Ascending aorta (tissue), 2 donors: ENCODE measurements around the gene RBM33. TPM values are rescaled to one million over a fixed set of nuclear protein-coding genes. Genes with fewer than 3 reads are reported as not detected.
"Not testable (repeated sequence)": the region's sequence is repeated elsewhere in the genome, so short reads cannot be mapped to it uniquely, and the experiment has no call there.

Experiments used
- DNase-seq, 2 donors: peaks; one replicate each; pipeline ENCODE4 v3.0.0-alpha.2; 2019; ENCODE audit warnings: low spot score in 2 of 2
- H3K27ac ChIP-seq, 2 donors: fragments of 200-600 bp; sonication (generic); one replicate each; pipeline ENCODE4 v1.5.1; 2016 to 2017; ENCODE audit warnings: mild to moderate bottlenecking in 1 of 2
- H3K27me3 ChIP-seq: fragments of 200-600 bp; sonication (generic); one replicate; pipeline ENCODE4 v1.5.1; 2017
- H3K36me3 ChIP-seq, 2 donors: fragments of 200-600 bp; sonication (generic); one replicate each; pipeline ENCODE4 v1.5.1; 2016
- H3K4me1 ChIP-seq, 2 donors: fragments of 200-600 bp; sonication (generic); one replicate each; pipeline ENCODE4 v1.5.1; 2016 to 2017; ENCODE audit warnings: mild to moderate bottlenecking in 1 of 2
- H3K4me3 ChIP-seq, 2 donors: fragments of 200-600 bp; sonication (generic); one replicate each; pipeline ENCODE4 v1.5.1; 2016 to 2017; ENCODE audit warnings: mild to moderate bottlenecking in 1 of 2
- H3K9me3 ChIP-seq, 2 donors: fragments of 200-600 bp; sonication (generic); one replicate each; pipeline ENCODE4 v1.5.1; 2016
- CTCF ChIP-seq, 3 experiments: fragments of 200-600 bp in 2 of 3; fragments of 450-650 bp in 1 of 3; sonication (generic) in 2 of 3; IDR thresholded peaks; one replicate each; pipeline ENCODE4 v1.5.1; 2016 to 2019; ENCODE audit warnings: antibody characterized with exemption in 3 of 3, mild to moderate bottlenecking in 1 of 3, moderate library complexity in 1 of 3
- intact Hi-C: fragments of 100-400 bp; cut with DNase I; formaldehyde crosslinking; loops from one replicate; pipeline ENCODE4 v1.15.1; 2023
- total RNA-seq: library from RNA; depleted of rRNA; stranded (reverse); fragments of >200 nt; gene quantifications from one replicate; pipeline ENCODE4 v1.1.0, GENCODE V29; 2016

The RBM33 gene
- total RNA-seq, 1 donor from 2014 or later, result 44.2 TPM

GRCh38 chr7:155609185-155609584 lies 35.3 kb upstream of the RBM33 start:
- no peaks in the 10 kb centered on the region for H3K4me1 ChIP-seq
- no peaks in the 10 kb centered on the region for H3K27me3 ChIP-seq
- no peak for TF ChIP-seq CTCF (IDR thresholded peaks at IDR 0.05)
- intact Hi-C loops, result no loop called here
- no peak overlapping the region for H3K27ac ChIP-seq
- no peak for DNase-seq
- no peak overlapping the region for H3K4me3 ChIP-seq
- H3K36me3 ChIP-seq, result no peaks in the 10 kb centered on the region
- no peaks in the 10 kb centered on the region for H3K9me3 ChIP-seq

- no peak for DNase-seq
- Histone ChIP-seq H3K9me3 (no peaks in the 10 kb centered on the region), H3K4me3 (no peak overlapping the region), H3K27ac (no peak overlapping the region), H3K27me3 (no peaks in the 10 kb centered on the region), H3K4me1 (no peaks in the 10 kb centered on the region), H3K36me3 (no peaks in the 10 kb centered on the region)
- intact Hi-C loops, result no loop called here
- TF ChIP-seq CTCF (IDR thresholded peaks at IDR 0.05), result no peak
Measured at GRCh38 chr7:155610633-155611193, 33.7 kb upstream of the RBM33 start.

- Histone ChIP-seq H3K9me3 (no peaks in the 10 kb centered on the region), H3K36me3 (no peaks in the 10 kb centered on the region), H3K27ac (no peak overlapping the region), H3K27me3 (no peaks in the 10 kb centered on the region), H3K4me1 (no peaks in the 10 kb centered on the region), H3K4me3 (no peak overlapping the region)
- no peak for TF ChIP-seq CTCF (IDR thresholded peaks at IDR 0.05)
- no peak for DNase-seq
- intact Hi-C loops, result no loop called here
Measured at GRCh38 chr7:155611808-155612447, 32.5 kb upstream of the RBM33 start.

- no peak overlapping the region for H3K4me3 ChIP-seq
Measured at GRCh38 chr7:155612658-155613057, 31.8 kb upstream of the RBM33 start.

GRCh38 chr7:155615085-155615484 lies 29.4 kb upstream of the RBM33 start:
- H3K27me3 ChIP-seq, DNase-seq: not testable (repeated sequence)

More at GRCh38 chr7:155612658-155613057, 31.8 kb upstream of the RBM33 start:
- no peak for TF ChIP-seq CTCF (IDR thresholded peaks at IDR 0.05)
- no peaks in the 10 kb centered on the region for H3K4me1 ChIP-seq
- no peak overlapping the region for H3K27ac ChIP-seq
- DNase-seq, result no peak
- H3K9me3 ChIP-seq, result no peaks in the 10 kb centered on the region
- H3K36me3 ChIP-seq, result no peaks in the 10 kb centered on the region
- no peaks in the 10 kb centered on the region for H3K27me3 ChIP-seq
- intact Hi-C loops, result no loop called here

GRCh38 chr7:155618708-155619633 lies 25.5 kb upstream of the RBM33 start:
- DNase-seq, result no peak
- no peak overlapping the region for H3K4me3 ChIP-seq
- no peaks in the 10 kb centered on the region for H3K9me3 ChIP-seq
- H3K4me1 ChIP-seq, result no peaks in the 10 kb centered on the region
- H3K27ac ChIP-seq, result no peak overlapping the region
- no peaks in the 10 kb centered on the region for H3K36me3 ChIP-seq
- intact Hi-C loops, result no loop called here
- H3K27me3 ChIP-seq, result no peaks in the 10 kb centered on the region
- TF ChIP-seq CTCF (IDR thresholded peaks at IDR 0.05), result no peak

More at GRCh38 chr7:155615085-155615484, 29.4 kb upstream of the RBM33 start:
- intact Hi-C loops, H3K9me3 ChIP-seq, H3K4me3 ChIP-seq, H3K27ac ChIP-seq, H3K4me1 ChIP-seq, H3K36me3 ChIP-seq: not testable (repeated sequence)
